Occipital lobe (tissue), 2 donors: Measurements from ENCODE around the gene VPS13C. TPM values are rescaled to one million over a fixed set of nuclear protein-coding genes. Genes with fewer than 3 reads are reported as not detected.

ENCODE experiments used
- DNase-seq: peaks from one replicate; lab custom pipeline; 2025; lab: John Stamatoyannopoulos, UW
- total RNA-seq: library from RNA; depleted of rRNA; stranded (reverse); fragments of >200 nt; gene quantifications from one replicate; pipeline ENCODE4 v1.2.3, GENCODE V29; 2014

VPS13C gene
- total RNA-seq, 1 donor from 2014 or later: 142 TPM

DNA sequence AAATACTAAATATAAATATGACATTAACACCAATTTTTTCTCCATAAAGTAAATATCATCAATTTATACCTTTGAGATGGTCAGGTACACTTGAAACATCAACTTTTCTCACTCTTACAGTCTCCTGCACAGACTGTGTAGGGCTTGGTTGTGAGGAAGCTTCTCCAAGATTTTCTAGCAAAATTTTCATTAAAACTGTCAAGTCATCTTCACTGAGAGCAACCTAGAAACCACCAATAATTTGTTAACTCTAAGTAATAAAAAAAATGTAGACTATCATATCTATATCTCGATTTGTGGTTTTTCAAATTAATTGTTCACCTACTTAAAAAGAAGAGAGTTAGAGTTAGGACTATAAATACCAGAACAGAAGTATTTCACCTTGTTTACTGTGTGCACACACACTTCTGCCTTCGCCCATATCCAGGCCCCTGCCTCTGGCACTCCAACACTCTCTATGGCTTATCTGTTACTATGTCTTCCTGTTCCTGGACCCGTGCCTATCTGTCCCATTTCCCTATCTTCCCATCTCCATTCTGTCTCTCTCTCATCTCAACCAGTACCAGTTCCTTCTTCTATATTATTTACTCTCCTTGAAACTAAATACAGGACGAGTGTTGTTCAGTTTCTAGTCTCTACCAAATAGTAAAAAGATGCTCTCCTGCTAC lies 123.6 kb downstream of the VPS13C start:
- no peak for DNase-seq

DNA sequence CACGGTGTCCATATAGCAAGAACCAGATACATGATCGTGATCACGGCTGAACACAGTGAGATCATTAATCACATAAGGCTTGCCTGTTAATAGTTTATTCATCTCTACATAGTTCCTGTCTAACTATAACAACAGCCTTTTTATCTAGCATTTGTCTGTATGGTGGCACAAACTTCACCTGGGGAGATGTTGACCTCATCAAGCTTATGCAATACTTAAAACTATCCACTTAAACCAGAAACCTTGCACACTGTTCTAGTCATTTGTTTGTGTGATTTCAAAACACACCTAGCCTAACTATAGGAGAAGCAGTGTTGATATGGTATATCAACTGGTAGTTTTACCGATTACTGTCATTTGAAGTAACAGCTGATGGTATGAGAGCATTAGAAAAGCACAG lies 124.8 kb downstream of the VPS13C start:
- no peak for DNase-seq

DNA sequence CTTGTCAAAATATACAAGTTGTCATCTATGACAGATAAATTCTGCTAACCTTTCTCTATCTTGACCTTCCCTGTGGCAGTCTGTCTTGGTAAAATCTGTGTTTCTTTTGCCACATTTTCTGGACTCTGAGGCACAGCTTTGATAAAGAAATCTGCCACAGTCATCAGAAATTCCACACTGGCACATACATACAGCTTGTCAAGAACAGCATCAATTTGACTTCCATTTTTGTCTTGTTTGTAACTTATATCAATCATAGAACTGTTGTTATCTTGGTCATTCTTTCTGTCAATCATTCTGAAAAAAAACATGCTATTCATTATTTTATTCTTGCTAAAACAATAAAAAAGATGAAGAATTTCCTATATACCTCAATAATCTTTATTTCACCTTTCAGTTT lies 130.8 kb downstream of the VPS13C start:
- DNase-seq: no peak

DNA sequence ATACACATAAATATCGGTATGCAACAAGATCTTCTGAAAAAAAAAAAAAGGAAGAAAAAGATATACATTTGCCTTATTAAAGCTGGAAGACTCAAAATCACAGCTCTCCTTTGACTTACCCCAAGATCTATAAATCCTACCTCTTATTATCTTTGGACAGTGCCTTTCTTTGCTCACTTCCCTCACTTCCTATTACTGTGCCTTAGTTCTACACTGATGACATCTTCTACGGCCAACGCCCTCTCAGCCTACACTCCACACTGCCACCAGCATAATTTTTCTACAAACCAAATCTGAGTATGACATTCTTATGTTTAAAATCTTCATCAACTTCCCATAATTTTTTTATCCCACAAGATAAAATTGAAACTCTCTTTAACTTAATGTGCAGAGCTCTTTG lies 137.1 kb downstream of the VPS13C start:
- DNase-seq: no peak

DNA sequence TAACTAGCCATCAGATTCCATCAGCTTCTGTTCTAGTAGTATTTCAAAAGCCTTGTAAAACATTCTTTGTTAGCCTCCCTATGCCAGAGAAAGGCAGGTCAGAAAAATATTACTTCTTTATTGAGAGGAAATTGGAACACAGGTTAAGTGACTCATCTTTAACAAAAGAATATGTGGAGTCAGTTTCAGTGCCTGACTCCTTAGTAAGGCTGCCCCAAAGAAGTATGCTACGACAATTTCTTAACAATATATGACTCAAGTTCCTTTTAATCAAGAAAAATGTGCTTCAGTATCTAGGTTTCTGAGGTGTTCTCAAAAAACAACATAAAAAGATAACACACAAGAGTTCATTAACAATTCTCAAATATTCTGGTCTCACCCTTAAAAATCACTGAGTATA lies 139.2 kb downstream of the VPS13C start:
- no peak for DNase-seq

DNA sequence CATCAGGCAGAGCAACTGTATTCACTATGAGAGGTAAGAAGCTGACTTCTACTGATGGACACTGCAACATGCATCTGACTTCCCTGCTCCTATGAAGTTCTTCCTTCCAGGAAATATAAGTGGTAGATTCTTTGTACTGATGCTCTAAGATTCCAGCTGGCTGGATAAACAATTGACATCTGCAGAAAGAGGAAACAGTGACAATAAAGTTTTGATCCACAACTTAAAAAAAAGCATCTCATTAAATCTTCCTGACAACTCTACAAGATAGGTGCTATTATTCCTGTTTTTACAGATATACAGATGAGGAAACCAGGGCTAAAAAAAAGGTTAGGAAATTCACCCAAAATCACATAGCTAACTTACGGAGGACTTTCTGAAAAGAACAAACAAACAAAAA lies 142.8 kb downstream of the VPS13C start:
- no peak for DNase-seq

DNA sequence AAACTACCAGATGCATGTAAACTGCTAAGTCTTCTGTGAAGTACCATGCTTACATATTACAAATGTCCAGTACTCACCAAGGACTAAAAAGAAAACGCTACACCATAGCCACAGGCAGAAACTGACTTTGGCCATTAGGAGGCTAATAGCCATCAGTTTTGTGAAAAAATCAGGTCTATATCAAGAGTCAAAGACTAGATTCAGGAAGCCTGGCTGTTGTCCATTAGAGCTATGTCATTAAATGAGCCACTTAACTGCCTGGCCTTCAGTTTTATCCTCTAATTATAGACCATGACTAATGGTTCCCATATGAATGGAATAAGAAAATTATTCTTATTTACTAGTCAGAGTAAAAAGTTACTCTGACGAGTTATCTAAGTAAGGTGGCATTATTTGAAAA lies 144.1 kb downstream of the VPS13C start:
- no peak for DNase-seq

DNA sequence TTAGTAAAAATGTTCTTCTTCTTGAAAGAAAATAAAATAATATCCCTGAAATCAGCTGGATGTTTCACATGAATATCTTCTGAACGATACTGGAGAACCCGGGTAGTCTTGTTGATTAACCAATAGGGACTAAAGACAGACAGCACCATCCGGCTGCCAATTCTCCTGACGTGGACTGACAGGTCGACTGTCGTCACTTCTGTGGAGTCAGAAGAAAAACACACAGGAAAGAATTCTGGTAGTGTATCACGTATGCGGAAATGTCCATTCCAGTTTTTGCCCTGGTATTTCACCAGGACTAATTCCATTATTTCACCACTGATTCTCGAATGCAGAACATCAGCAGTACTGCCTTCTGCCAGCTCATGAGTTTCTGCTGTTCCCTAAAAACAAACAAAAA lies 144.6 kb downstream of the VPS13C start:
- DNase-seq: no peak

DNA sequence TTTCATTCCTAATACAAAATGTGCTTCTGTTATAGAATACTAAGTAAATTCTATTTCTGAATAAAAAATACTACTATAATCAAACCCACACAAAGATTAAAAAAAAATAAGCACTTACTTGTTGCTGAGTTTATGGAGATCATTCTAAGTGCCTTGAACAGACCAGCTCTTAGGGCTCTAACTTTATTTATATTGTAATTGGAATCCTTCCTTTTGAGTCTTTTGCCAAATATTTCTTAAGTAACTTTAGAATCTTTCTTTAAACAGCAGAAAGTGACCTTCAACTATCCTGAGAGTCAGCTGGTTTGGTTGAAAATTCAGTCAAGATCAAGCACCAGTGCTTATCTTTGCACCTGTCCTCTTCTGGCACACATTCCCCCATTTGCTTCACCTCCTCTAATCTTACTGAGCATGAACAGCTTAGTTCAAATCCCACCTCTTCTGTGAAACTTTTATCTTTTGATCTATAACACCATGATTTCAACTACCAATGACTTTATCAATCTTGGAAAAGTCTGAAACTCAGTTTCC lies 149.3 kb downstream of the VPS13C start:
- DNase-seq: no peak

DNA sequence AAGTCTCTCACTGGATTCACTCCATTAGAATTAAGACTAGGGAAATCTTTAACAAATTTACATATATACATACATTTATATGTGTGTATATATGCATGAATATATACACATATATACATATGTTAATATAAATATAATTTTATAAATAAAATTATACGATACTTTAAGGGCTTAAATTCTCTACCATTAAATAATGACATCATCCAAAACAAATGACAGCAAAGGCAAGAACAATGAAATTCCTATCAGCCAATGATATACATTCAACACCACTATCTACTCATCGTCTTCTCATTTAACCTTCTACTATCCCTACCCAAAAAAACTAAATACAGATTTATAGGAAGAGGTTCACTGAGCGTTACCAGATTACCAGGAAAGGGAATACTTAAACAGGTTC lies 152.0 kb downstream of the VPS13C start:
- no peak for DNase-seq

DNA sequence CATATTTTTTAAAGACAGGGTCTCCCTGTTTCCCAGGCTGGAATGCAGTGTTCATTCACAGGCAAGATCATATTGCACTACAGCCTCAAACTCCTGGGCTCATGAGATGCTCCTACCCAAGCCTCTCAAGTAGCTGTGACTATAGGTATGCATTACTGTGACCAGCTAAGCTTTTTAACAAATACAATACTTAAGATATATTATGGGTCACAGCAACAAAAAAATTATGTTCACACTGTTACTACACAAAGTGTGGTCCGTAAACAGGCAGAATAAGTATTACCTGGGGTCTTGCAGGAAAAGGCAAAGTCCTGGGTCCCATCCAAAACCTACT lies 152.5 kb downstream of the VPS13C start:
- DNase-seq: no peak

DNA sequence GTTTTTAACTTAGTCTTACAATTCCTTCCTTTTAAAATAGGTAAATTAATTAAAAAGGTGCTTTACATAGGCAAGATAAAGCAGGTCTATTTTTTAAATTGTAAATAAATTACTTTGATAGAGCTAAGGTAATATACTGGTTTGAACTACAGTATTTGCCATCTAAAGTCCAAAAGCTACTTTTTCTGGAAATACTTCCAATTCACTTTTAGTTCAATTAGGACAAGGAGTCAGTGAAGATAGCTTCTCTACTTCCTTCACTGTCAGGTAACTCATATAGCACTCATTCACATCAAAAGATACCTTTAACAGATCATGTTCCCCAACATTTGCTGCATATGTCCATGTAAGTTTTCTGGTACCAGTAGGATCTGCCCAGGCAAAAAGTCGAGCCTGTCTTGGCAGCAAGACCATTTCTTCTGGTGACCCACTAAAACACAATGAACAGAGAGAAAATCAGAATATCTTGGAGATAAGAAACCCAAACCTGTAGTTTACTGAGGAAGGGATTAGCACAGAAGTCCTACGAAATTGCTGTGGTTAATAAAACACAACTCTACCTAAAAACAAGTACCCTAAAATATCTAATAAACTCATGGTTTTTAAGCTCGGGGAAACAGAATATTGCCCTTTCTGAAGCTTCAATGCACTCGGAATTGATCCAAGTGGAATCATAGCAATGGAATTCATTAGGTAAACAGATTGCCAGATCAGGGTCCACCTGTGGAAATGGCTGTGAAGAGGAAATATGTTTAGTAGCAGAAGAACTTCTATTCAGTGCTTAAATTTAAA lies 153.1 kb downstream of the VPS13C start:
- DNase-seq: no peak

DNA sequence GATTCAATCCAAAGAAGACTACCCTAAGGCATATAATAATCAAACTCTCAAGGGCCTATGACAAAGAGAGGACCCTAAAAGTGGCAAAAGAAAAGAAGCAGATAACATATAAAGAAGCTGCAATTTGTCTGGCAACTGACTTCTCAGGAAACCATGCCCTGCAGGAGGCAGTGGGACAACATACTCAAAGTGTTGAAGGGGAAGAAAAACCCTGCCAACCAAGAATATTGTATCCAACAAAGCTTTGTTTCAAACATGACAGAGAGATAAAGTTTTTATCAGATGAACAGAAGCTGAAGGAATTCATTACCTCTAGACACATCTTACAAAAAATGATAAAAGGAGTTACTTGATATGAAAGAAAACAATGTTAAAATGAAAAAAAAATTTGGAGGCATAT lies 167.1 kb downstream of the VPS13C start:
- DNase-seq: no peak

DNA sequence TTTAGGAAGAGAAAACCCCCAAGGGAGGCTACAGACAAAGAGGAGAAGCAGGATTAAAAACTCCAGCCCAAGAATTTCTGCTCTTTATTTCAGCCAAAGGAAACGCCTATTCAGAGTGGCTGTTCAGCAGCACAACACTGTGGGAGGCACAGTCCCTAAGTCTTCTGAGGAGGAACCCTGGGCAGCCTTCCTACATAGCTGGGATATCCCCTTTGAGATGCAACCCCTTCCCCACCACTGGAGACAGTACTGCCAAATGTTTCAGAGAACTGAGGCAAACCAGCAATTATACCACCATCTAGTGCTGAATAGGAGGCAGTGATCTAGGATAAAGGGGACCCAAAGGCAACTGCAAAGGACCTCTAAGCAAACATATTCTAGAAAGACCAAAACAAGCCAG lies 168.1 kb downstream of the VPS13C start:
- no peak for DNase-seq

DNA sequence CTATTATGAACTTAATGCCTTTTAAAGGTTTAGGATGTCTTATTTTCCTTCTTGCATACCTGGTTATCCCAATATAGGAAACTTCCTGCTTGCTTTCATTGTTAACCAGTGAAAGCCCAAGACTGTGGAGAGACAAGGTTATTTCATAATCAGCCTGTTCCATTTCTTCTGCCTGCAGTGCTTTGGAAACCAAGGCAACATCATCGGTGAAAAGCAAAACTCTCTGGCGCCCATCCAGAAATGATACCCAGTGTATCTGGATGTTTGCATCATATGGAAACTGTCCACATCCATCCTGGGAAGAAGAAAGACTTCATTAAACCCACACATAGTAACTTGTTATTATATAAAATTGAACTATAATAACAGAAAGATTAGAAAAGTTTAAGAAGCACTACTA lies 170.1 kb downstream of the VPS13C start:
- no peak for DNase-seq

DNA sequence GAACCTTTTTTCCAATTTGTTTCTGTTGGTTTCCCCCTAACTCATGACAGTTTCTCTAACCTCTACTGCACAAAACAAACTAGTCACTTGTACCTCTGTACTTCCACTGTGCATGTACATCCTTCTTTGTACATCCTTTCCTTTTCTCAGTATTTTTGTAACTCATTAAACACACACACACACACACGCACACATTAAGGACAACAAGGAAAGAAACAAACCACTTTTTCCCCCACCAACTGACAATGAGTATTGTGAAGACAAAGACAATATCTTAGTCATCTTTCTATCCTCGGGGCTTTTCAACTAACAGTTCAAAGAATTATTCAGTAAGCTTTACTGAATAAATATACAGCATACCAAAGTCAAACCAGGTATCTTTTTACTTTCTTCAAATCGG lies 170.5 kb downstream of the VPS13C start:
- DNase-seq: no peak

DNA sequence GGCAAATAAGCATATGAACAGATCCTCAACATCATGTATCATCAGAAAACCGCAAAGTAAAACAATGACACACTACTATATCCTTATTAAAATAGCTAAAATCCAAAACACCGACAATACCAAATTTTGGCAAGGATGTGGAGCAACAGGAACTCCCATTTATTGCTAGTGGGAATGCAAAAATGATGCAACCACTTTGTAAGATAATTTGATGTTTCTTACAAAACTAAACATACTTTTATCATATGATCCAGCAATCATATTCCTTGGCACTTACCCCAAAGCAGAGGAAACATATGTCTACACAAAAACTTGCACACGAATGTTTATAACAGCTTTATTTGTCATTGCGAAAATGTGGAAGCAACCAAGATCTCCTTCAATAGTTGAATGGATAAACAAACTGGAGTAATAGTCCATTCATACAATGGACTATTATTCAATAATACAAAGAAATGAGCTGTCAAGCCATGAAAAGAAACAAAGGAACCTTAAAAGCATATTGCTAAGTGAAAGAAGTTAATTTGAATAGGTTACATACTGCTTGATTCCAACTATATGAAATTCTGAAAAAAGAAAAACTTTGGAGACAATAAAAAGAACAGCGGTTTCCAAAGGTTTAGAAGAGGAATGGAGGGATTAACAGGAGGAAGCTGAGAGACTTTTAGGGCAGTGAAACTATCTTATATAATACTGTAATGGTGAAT lies 172.0 kb downstream of the VPS13C start:
- DNase-seq: no peak

DNA sequence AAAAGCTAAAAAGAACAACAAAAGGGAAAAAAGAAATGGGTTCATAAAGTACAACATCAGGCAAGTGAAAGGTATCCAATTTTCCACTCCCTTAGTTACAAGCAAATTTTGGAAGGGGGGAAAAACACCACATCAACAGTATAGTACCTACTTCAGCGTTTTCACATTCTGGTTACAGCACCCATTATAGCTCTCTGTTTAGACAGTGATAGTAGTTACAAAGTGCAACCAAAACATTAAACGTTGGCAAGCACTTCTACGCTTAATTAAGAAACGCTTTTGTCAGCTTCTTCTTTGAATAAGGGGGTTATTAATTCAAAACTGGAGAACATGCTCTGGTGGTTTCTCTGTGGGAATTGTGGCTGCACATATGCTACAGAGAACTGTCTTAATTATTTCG lies 180.2 kb downstream of the VPS13C start:
- DNase-seq: no peak

DNA sequence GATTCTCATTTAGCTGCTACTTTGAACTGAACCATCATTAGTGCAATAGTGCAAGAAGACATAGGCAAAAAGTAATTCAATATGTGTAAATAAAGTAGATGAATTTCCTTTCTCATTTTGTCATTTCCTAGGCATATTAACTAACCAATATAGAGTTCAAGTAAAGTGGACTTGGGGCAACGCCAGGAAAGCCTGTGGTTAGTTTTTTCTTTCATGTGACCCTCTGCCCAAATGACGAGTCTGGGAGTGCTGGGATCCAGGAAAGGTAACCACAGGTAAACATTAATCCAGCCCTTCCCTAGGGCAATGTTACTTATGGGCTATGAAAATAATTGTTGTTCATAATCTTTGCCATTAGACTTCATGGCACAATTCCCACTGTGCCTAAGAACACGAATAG lies 181.0 kb downstream of the VPS13C start:
- no peak for DNase-seq

DNA sequence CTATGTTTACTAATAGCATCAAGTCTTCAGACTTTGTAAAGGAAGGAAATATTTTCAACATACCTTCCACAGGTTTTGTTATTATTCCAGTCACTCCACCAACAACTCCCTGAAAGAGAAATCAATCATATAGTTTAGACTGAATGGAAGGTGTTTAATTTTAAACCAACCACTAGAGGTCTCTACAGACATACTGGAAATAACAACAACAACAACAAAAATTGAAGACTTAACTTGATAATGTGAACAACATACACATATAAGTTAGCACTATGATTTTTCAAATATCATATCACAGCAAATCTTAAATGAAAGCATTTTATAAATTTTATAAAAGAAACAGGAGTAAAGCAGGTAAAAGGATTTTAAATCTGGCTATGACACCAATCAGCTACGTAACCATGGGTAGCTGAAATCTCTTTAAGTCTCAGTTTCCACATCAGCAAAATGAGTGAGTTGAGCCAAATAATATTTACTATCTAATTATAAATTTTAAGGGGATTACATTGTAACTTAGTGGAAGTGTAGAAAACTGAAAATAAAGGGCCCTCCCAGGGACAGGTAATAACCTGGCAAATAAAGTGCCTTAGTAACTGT lies 188.2 kb downstream of the VPS13C start:
- DNase-seq: no peak

DNA sequence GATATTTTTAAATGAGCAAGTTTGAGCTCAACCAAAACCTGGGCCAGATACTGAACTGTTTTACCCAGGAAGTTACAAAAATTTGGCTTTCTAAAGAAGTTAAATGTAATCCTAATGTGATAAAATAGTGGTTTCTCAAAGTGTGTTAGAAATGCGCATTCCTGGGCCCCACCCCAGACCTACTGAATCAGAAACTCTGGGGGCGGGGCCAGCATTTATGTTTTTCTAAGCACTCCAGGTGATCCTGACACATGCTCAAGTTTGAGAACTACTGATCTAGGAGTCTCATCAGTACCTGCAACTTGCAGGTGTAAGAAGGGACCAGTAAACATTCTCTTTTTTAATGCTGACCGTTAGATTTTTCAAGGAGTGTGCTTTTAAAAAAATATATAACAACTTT lies 190.6 kb downstream of the VPS13C start:
- no peak for DNase-seq

DNA sequence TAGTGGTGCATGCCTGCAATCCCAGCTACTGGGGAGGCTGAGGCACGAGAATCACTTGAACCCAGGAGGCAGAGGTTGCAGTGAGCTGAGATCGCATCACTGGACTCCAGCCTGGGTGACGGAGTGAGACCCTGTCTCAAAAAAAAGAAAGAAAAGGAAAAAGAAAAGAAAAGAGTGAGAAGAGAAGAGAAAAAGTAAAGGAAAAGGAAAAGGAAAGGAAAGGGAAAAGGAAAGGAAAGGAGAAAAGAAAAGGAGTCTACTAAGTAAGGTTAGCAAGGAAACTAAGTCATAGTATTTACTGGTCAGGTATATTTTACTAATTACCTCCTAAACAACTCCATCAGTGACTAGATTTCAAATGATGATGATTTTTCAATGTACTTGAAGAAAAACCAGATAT lies 198.3 kb downstream of the VPS13C start:
- no peak for DNase-seq
